B cell (primary cell): Measurements from ENCODE around the gene CD101. TPM values are rescaled to one million over a fixed set of nuclear protein-coding genes. Genes with fewer than 3 reads are reported as not detected.

ENCODE experiments used
- ATAC-seq: fragments of 200-7000 bp; cut with Tn5 transposase; one replicate; pipeline ENCODE4 v1.10.0; 2021; ENCODE audit warnings: low read depth, mild to moderate bottlenecking, moderate number of reproducible peaks, moderate library complexity
- CTCF ChIA-PET: fragments of 350-600 bp; sonication (Branson Sonifier 250); formaldehyde crosslinking; loops from one replicate; lab custom pipeline; 2021; ENCODE audit warnings: antibody characterized with exemption, inconsistent platforms; lab: Charles Lee
- POLR2A ChIA-PET: fragments of 350-600 bp; sonication (Branson Sonifier 250); formaldehyde crosslinking; loops from one replicate; lab custom pipeline; 2021; ENCODE audit warnings: antibody characterized with exemption; lab: Charles Lee
- DNase-seq: peaks from one replicate; pipeline ENCODE4 v3.0.0; 2013
- H2AFZ ChIP-seq: 2 replicates; pipeline ENCODE4 v1.6.1; 2012; ENCODE audit warnings: mild to moderate bottlenecking, low read depth, low read length; ENCODE audit not compliant: insufficient read depth, poor library complexity, severe bottlenecking
- H3K27ac ChIP-seq, 2 donors: 1 replicate in 1 of 2; 2 replicates in 1 of 2; pipeline ENCODE4 v1.5.1; 2012 to 2013; ENCODE audit warnings: low read length in 2 of 2, mild to moderate bottlenecking in 2 of 2, moderate library complexity in 1 of 2
- H3K27me3 ChIP-seq, 4 experiments: fragments of 200-600 bp in 1 of 4; sonication (generic) in 1 of 4; replicated peaks in 1 of 4; 1 replicate in 2 of 4; 2 replicates in 2 of 4; pipeline versions ENCODE4 v1.6.1 to v1.7.0; 2013 to 2016; ENCODE audit warnings: low read length in 3 of 4, mild to moderate bottlenecking in 2 of 4, mixed read lengths in 1 of 4, moderate library complexity in 1 of 4; ENCODE audit not compliant: insufficient read depth in 4 of 4, control insufficient read depth in 3 of 4; ENCODE audit errors: control extremely low read depth in 1 of 4
- H3K36me3 ChIP-seq, 2 experiments: replicated peaks in 1 of 2; 1 replicate in 1 of 2; 2 replicates in 1 of 2; pipeline versions ENCODE4 v1.6.1 to v1.7.1; 2013; ENCODE audit warnings: low read length in 1 of 2; ENCODE audit not compliant: insufficient read depth in 2 of 2, control insufficient read depth in 1 of 2; ENCODE audit errors: control extremely low read depth in 1 of 2, extremely low read depth in 1 of 2
- H3K4me1 ChIP-seq, 2 donors: fragments of 200-600 bp in 1 of 2; sonication (generic) in 1 of 2; 1 replicate in 1 of 2; 2 replicates in 1 of 2; pipeline versions ENCODE4 v1.5.1 to v1.6.1; 2013 to 2017; ENCODE audit warnings: low read length in 2 of 2; ENCODE audit not compliant: control insufficient read depth in 2 of 2, insufficient read depth in 2 of 2
- H3K4me2 ChIP-seq: replicated peaks from 2 replicates; pipeline ENCODE3; 2012; ENCODE audit warnings: mild to moderate bottlenecking, low read depth, low read length; ENCODE audit not compliant: poor library complexity, severe bottlenecking
- H3K4me3 ChIP-seq, 5 experiments: fragments of 200-600 bp in 1 of 5; sonication (generic) in 1 of 5; 1 replicate in 3 of 5; 2 replicates in 2 of 5; pipeline versions ENCODE4 v1.5.1 to v1.7.0; 2011 to 2016; ENCODE audit warnings: low read length in 4 of 5, mild to moderate bottlenecking in 4 of 5, low read depth in 2 of 5, control low read depth in 1 of 5, moderate library complexity in 1 of 5; ENCODE audit not compliant: insufficient read depth in 1 of 5; ENCODE audit errors: control extremely low read depth in 1 of 5, extremely low read depth in 1 of 5
- H3K79me2 ChIP-seq: fragments of 200-600 bp; sonication (generic); one replicate; pipeline ENCODE4 v1.6.0; 2016; ENCODE audit warnings: low read length; ENCODE audit not compliant: control insufficient read depth, insufficient read depth
- H3K9ac ChIP-seq: fragments of 200-600 bp; sonication (generic); 2 replicates; pipeline ENCODE4 v1.6.1; 2017; ENCODE audit warnings: mild to moderate bottlenecking, low read length, moderate library complexity
- H3K9me3 ChIP-seq, 3 donors: one replicate each; pipeline versions ENCODE4 v1.6.1 to v1.7.1; 2013; ENCODE audit warnings: low read length in 2 of 3; ENCODE audit not compliant: control insufficient read depth in 2 of 3, insufficient read depth in 1 of 3; ENCODE audit errors: control extremely low read depth in 1 of 3
- H4K20me1 ChIP-seq: 2 replicates; pipeline ENCODE4 v1.6.0; 2012; ENCODE audit warnings: mild to moderate bottlenecking, low read length; ENCODE audit not compliant: insufficient read depth, control insufficient read depth, poor library complexity, severe bottlenecking
- H3K27ac Mint-ChIP-seq: one replicate; pipeline ENCODE4 v1.8.0; 2021; ENCODE audit warnings: mixed read lengths
- H3K27me3 Mint-ChIP-seq: one replicate; pipeline ENCODE4 v1.8.0; 2021; ENCODE audit warnings: mixed read lengths
- H3K4me1 Mint-ChIP-seq: one replicate; pipeline ENCODE4 v1.8.0; 2021; ENCODE audit warnings: mixed read lengths
- H3K4me3 Mint-ChIP-seq: one replicate; pipeline ENCODE4 v1.8.0; 2021; ENCODE audit warnings: mixed read lengths
- H3K9me3 Mint-ChIP-seq: one replicate; pipeline ENCODE4 v1.8.0; 2022; ENCODE audit warnings: mixed read lengths; ENCODE audit not compliant: insufficient read depth
- EZH2 ChIP-seq: IDR thresholded peaks from 2 replicates; pipeline ENCODE4 v1.6.1; 2012; ENCODE audit warnings: borderline replicate concordance, low read depth, mild to moderate bottlenecking, moderate library complexity, low read length; ENCODE audit not compliant: insufficient read depth, poor library complexity, severe bottlenecking
- WGBS: methylation state at CpG from one replicate; pipeline ENCODE4 v1.1.5; 2013; ENCODE audit warnings: missing lambda C conversion rate; ENCODE audit not compliant: insufficient coverage; 5-methylcytosine and 5-hydroxymethylcytosine counted together
- intact Hi-C: fragments of 100-400 bp; cut with micrococcal nuclease; formaldehyde crosslinking; loops from one replicate; pipeline ENCODE4 v1.10.0; 2022
- polyA plus RNA-seq: library from polyadenylated mRNA; depleted of rRNA; stranded (reverse); fragments of >200 nt; gene quantifications from 2 replicates; pipeline ENCODE4 v1.2.3, GENCODE V29; 2012
- total RNA-seq, 2 donors: library from RNA; stranded (reverse); fragments of 120-200 nt in 1 of 2; gene quantifications; 1 replicate in 1 of 2; 2 replicates in 1 of 2; pipeline versions ENCODE4 v1.2.3 to v1.2.4, GENCODE V29; 2013 to 2022
- TF ChIP-seq, protein P1 (sequence below): fragments of 200-600 bp; IDR thresholded peaks from one replicate; pipeline ENCODE4 v1.8.0; 2022; ENCODE audit warnings: antibody characterized with exemption, mild to moderate bottlenecking

The CD101 gene
- total and polyA plus RNA-seq, 2 donors (not counting 1 experiment from before 2014, with no cell fraction given) = 0.19 TPM; not detected in 1

DNA sequence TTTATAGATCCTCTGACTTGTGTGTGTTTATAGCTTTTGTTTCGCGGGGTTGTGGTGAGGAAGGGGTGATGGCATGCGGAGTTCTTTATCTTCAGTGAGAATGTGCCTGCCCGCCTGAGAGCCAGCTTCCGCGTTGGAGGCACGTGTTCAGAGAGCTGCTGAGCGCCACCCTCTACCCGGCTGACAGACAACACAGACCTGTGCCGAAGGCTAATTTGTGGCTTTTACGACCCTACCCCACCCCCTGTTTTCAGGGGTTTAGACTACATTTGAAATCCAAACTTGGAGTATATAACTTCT lies 14.4 kb upstream of the CD101 start:
- Histone ChIP-seq H2AFZ (peak overlapping the region; percentile 56), H3K4me3 (no peak overlapping the region), H3K79me2 (no peaks in the 10 kb centered on the region), H3K36me3 (no peaks in the 10 kb centered on the region), H4K20me1 (no peaks in the 10 kb centered on the region), H3K27ac (no peak overlapping the region), H3K4me1 (no peaks in the 10 kb centered on the region), H3K27me3 (peaks cover 0 to 2% (median 0%) of the 10 kb centered on the region in 4 experiments), H3K4me2 (peak overlapping the region; percentile 40), H3K9ac (no peak overlapping the region), H3K9me3 (no peaks in the 10 kb centered on the region)
- WGBS = 70% methylated on average over 5 of the region's 11 CpGs
- Mint-ChIP-seq H3K9me3 (no peaks in the 10 kb centered on the region), H3K27ac (no peak overlapping the region), H3K4me1 (no peaks in the 10 kb centered on the region), H3K4me3 (no peak overlapping the region), H3K27me3 (peaks cover 13% of the 10 kb centered on the region)
- peak; percentile 11 for DNase-seq
- ChIA-PET CTCF (interaction anchor here (0.7 kb wide), 1 partner anchor 270 kb away, joined by 3 read pairs; no protein-coding TSS in a partner anchor), POLR2A (no interaction called here)
- TF ChIP-seq, protein P1, sequence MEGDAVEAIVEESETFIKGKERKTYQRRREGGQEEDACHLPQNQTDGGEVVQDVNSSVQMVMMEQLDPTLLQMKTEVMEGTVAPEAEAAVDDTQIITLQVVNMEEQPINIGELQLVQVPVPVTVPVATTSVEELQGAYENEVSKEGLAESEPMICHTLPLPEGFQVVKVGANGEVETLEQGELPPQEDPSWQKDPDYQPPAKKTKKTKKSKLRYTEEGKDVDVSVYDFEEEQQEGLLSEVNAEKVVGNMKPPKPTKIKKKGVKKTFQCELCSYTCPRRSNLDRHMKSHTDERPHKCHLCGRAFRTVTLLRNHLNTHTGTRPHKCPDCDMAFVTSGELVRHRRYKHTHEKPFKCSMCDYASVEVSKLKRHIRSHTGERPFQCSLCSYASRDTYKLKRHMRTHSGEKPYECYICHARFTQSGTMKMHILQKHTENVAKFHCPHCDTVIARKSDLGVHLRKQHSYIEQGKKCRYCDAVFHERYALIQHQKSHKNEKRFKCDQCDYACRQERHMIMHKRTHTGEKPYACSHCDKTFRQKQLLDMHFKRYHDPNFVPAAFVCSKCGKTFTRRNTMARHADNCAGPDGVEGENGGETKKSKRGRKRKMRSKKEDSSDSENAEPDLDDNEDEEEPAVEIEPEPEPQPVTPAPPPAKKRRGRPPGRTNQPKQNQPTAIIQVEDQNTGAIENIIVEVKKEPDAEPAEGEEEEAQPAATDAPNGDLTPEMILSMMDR = no peak
- TF ChIP-seq EZH2 = no peak
- intact Hi-C loops = no loop called here
- ATAC-seq = no peak

DNA sequence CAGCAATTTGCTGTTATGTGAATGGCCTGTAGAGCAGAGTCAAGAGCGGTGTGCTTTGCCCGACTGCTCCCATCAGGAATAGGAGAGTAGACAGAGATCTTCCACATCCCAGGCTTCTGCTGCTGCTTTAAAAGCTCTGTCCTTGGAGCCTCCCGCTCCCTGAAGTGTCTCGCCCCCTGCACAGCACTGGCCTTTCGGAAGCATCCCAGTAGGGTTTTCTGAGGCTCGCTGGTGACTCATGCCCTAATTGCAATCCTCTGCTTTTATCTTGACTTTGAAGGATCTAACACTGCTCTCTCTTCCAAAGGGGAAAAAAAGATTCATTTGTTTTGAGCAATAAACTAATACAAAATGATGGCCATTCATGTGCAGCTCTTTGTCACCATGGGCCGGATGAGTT lies 13.3 kb upstream of the CD101 start:
- ATAC-seq (no peak), DNase-seq (no peak)
- H3K9ac ChIP-seq = no peak overlapping the region
- H2AFZ ChIP-seq = no peak overlapping the region
- no peak overlapping the region for H3K27ac ChIP-seq
- no peaks in the 10 kb centered on the region for H3K79me2 ChIP-seq
- H3K4me1 ChIP-seq = no peaks in the 10 kb centered on the region
- intact Hi-C loops = no loop called here
- no peaks in the 10 kb centered on the region for H3K4me1 Mint-ChIP-seq
- H3K36me3 ChIP-seq = no peaks in the 10 kb centered on the region
- no peaks in the 10 kb centered on the region for H3K9me3 Mint-ChIP-seq
- no peaks in the 10 kb centered on the region for H3K9me3 ChIP-seq
- H3K4me2 ChIP-seq = no peak overlapping the region
- peaks cover 0 to 2% (median 0%) of the 10 kb centered on the region in 4 experiments for H3K27me3 ChIP-seq
- no peak for TF ChIP-seq EZH2
- TF ChIP-seq, protein P1 = no peak
- CTCF ChIA-PET = no interaction called here
- POLR2A ChIA-PET = no interaction called here
- no peaks in the 10 kb centered on the region for H4K20me1 ChIP-seq
- H3K4me3 Mint-ChIP-seq = no peak overlapping the region
- no peak overlapping the region for H3K4me3 ChIP-seq
- 100% methylated on average over 6 of the region's 7 CpGs for WGBS
- no peak overlapping the region for H3K27ac Mint-ChIP-seq
- peaks cover 10% of the 10 kb centered on the region for H3K27me3 Mint-ChIP-seq
